Measurements from ENCODE around the gene RCOR2. TPM values are rescaled to one million over a fixed set of nuclear protein-coding genes. Genes with fewer than 3 reads are reported as not detected.

The RCOR2 gene
- total RNA-seq, 1 experiment from 2014 or later = 77.4 TPM

- peak overlapping the region; percentile 46 for H3K27ac Mint-ChIP-seq
- CTCF ChIA-PET = interaction anchor here (0.6 to 1.8 kb wide), 7 partner anchors 27 to 475 kb away, joined by 3 to 5 read pairs (median 4); partner anchors contain the start of gene MARK2
Measured at GRCh38 chr11:63879598-63880402, 37.2 kb downstream of the RCOR2 start.

DNA sequence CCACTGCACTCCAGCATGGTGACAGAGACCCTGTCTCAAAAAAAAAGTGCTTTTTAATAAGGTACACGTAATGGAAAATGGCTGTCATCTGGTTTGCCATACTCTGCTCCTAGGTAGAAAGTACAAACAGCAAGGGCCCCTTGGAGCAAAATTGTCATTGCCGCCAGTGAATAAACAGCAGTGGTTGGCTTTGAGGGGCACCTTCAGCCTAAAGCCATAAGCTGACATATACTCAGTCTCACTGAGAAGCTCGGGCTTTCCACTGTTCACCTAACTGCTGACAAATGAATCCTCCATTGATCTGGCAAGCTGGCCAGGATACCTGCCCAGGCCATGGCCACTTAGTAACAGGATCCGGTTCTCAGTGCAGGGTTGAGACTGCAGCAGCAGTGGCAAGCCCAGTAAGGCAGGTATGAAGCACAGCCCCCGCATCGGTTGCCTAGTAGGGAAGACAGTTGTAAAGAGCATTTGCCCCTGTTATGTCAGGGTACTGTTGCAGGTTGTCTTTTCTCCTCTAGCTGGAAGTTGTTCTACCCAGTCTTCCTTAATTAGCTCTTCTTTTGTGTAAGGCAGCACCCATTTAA lies 39.2 kb downstream of the RCOR2 start:
- TF ChIP-seq, protein P1, sequence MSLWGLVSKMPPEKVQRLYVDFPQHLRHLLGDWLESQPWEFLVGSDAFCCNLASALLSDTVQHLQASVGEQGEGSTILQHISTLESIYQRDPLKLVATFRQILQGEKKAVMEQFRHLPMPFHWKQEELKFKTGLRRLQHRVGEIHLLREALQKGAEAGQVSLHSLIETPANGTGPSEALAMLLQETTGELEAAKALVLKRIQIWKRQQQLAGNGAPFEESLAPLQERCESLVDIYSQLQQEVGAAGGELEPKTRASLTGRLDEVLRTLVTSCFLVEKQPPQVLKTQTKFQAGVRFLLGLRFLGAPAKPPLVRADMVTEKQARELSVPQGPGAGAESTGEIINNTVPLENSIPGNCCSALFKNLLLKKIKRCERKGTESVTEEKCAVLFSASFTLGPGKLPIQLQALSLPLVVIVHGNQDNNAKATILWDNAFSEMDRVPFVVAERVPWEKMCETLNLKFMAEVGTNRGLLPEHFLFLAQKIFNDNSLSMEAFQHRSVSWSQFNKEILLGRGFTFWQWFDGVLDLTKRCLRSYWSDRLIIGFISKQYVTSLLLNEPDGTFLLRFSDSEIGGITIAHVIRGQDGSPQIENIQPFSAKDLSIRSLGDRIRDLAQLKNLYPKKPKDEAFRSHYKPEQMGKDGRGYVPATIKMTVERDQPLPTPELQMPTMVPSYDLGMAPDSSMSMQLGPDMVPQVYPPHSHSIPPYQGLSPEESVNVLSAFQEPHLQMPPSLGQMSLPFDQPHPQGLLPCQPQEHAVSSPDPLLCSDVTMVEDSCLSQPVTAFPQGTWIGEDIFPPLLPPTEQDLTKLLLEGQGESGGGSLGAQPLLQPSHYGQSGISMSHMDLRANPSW (CRISPR knock-in tag; conservative IDR thresholded peaks at IDR 0.05; ENCODE audit: low read depth) = no peak
- TF ChIP-seq FOXJ3 (CRISPR knock-in tag; IDR thresholded peaks at IDR 0.05; ENCODE audit: borderline replicate concordance) = no peak
- TF ChIP-seq, protein P2, sequence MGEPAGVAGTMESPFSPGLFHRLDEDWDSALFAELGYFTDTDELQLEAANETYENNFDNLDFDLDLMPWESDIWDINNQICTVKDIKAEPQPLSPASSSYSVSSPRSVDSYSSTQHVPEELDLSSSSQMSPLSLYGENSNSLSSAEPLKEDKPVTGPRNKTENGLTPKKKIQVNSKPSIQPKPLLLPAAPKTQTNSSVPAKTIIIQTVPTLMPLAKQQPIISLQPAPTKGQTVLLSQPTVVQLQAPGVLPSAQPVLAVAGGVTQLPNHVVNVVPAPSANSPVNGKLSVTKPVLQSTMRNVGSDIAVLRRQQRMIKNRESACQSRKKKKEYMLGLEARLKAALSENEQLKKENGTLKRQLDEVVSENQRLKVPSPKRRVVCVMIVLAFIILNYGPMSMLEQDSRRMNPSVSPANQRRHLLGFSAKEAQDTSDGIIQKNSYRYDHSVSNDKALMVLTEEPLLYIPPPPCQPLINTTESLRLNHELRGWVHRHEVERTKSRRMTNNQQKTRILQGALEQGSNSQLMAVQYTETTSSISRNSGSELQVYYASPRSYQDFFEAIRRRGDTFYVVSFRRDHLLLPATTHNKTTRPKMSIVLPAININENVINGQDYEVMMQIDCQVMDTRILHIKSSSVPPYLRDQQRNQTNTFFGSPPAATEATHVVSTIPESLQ (CRISPR knock-in tag; IDR thresholded peaks at IDR 0.05) = no peak
- no peak for TF ChIP-seq NR1H2 (CRISPR knock-in tag; IDR thresholded peaks at IDR 0.05)
- no peaks in the 10 kb centered on the region for H3K9me3 Mint-ChIP-seq
- peak overlapping the region; percentile 85 for H3K27ac Mint-ChIP-seq
- DNase-seq (ENCODE audit: low spot score) (no peak), ATAC-seq (0 out of 2 replicates have a peak, but pooled peaks have one; percentile 10)
- H3K27me3 Mint-ChIP-seq (ENCODE audit: low read depth) = no peaks in the 10 kb centered on the region; the same call in 1 of the 2 replicates
- H3K4me3 Mint-ChIP-seq = no peak overlapping the region
- peaks cover 5% of the 10 kb centered on the region; the same call in 1 of the 2 replicates for H3K36me3 Mint-ChIP-seq
- H3K4me1 Mint-ChIP-seq = peaks cover 52% of the 10 kb centered on the region
- ChIA-PET CTCF (interaction anchor here (0.6 to 2.2 kb wide), 4 partner anchors 29 to 123 kb away, joined by 3 to 12 read pairs (median 3); no protein-coding TSS in a partner anchor), POLR2A (interaction anchor here (0.8 to 1.5 kb wide), 2 partner anchors 10 to 42 kb away, joined by 3 read pairs; no protein-coding TSS in a partner anchor)

More at GRCh38 chr11:63879598-63880402, 37.2 kb downstream of the RCOR2 start:
- no peaks in the 10 kb centered on the region for H3K9me3 Mint-ChIP-seq
- ATAC-seq = no peak
- DNase-seq (ENCODE audit: low spot score) = no peak
- no peaks in the 10 kb centered on the region; the same call in 1 of the 2 replicates for H3K27me3 Mint-ChIP-seq (ENCODE audit: low read depth)
- POLR2A ChIA-PET = interaction anchor here (0.7 kb wide), 1 partner anchor 950 kb away, joined by 3 read pairs; no protein-coding TSS in a partner anchor
- TF ChIP-seq TP53 (CRISPR knock-in tag; IDR thresholded peaks at IDR 0.05) (no peak), ZSCAN18 (CRISPR knock-in tag; IDR thresholded peaks at IDR 0.05) (no peak), GTF2I (CRISPR knock-in tag; conservative IDR thresholded peaks at IDR 0.05) (no peak), ESRRA (CRISPR knock-in tag; IDR thresholded peaks at IDR 0.05; ENCODE audit: borderline replicate concordance) (no peak), CBFB (CRISPR knock-in tag; IDR thresholded peaks at IDR 0.05; ENCODE audit: low read depth) (no peak), ETV6 (CRISPR knock-in tag; IDR thresholded peaks at IDR 0.05) (no peak), FOXJ3 (CRISPR knock-in tag; IDR thresholded peaks at IDR 0.05; ENCODE audit: borderline replicate concordance) (no peak), NR1H2 (CRISPR knock-in tag; IDR thresholded peaks at IDR 0.05) (no peak)
- TF ChIP-seq, protein P3, sequence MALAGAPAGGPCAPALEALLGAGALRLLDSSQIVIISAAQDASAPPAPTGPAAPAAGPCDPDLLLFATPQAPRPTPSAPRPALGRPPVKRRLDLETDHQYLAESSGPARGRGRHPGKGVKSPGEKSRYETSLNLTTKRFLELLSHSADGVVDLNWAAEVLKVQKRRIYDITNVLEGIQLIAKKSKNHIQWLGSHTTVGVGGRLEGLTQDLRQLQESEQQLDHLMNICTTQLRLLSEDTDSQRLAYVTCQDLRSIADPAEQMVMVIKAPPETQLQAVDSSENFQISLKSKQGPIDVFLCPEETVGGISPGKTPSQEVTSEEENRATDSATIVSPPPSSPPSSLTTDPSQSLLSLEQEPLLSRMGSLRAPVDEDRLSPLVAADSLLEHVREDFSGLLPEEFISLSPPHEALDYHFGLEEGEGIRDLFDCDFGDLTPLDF (CRISPR knock-in tag; IDR thresholded peaks at IDR 0.05) = no peak
- TF ChIP-seq, protein P2 (CRISPR knock-in tag; IDR thresholded peaks at IDR 0.05) = no peak
- H3K4me1 Mint-ChIP-seq = peaks cover 62% of the 10 kb centered on the region
- no peak overlapping the region; the same call in 1 of the 2 replicates for H3K4me3 Mint-ChIP-seq
- H3K36me3 Mint-ChIP-seq = peaks cover 5% of the 10 kb centered on the region; the same call in 1 of the 2 replicates
